ENCODE measurements around the gene GUSB.

DNA sequence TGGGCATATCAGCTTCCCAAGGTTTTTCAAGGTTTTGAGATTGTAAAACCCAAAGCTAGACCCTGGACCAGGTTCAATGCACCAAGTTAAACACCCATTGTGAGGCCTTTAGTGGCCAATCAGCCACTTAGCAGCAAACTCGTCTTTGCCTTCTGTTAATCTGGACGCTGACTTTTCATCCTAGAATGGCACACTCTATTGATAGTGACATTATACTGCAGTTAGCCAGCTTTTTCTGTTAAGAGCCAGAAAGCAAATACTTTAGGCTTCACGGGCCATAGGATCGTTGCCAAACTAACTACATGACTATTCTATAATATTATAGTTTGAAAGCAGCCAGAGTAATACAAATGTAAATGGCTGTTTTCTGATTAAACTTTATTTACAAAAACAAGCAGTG lies 57.8 kb downstream of the GUSB start:
- TF ChIP-seq EZH2 (IDR thresholded peaks at IDR 0.05; ENCODE audit: low read length, missing control alignments): no peak
- TF ChIP-seq, protein P1, sequence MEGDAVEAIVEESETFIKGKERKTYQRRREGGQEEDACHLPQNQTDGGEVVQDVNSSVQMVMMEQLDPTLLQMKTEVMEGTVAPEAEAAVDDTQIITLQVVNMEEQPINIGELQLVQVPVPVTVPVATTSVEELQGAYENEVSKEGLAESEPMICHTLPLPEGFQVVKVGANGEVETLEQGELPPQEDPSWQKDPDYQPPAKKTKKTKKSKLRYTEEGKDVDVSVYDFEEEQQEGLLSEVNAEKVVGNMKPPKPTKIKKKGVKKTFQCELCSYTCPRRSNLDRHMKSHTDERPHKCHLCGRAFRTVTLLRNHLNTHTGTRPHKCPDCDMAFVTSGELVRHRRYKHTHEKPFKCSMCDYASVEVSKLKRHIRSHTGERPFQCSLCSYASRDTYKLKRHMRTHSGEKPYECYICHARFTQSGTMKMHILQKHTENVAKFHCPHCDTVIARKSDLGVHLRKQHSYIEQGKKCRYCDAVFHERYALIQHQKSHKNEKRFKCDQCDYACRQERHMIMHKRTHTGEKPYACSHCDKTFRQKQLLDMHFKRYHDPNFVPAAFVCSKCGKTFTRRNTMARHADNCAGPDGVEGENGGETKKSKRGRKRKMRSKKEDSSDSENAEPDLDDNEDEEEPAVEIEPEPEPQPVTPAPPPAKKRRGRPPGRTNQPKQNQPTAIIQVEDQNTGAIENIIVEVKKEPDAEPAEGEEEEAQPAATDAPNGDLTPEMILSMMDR (conservative IDR thresholded peaks at IDR 0.05 in 1 of 2, IDR thresholded peaks at IDR 0.05 in 1 of 2; ENCODE audit: low read depth in 1 of 2, low read length in 2 of 2): no peak
